OCI-LY1 (cell line): ENCODE measurements around the gene SULT2B1.
"Not testable (repeated sequence)": the region's sequence is repeated elsewhere in the genome, so short reads cannot be mapped to it uniquely, and the experiment has no call there.

Experiments used
- H2AFZ ChIP-seq: fragments of 200-600 bp; sonication (generic), shearing (Covaris generic); 2 replicates; pipeline ENCODE4 v1.6.0; 2014; ENCODE audit warnings: antibody characterized with exemption, mild to moderate bottlenecking, low read length
- H3F3A ChIP-seq: fragments of 200-600 bp; sonication (generic), shearing (Covaris generic); 2 replicates; pipeline ENCODE4 v1.6.0; 2014; ENCODE audit warnings: mild to moderate bottlenecking, antibody characterized with exemption, low read length, moderate library complexity; ENCODE audit not compliant: insufficient read depth
- H3K27ac ChIP-seq: fragments of 200-600 bp; sonication (generic); 2 replicates; pipeline ENCODE4 v1.5.1; 2014; ENCODE audit warnings: low read length, mixed run types, mild to moderate bottlenecking, low read depth; ENCODE audit not compliant: poor library complexity, severe bottlenecking
- H3K27me3 ChIP-seq: fragments of 200-600 bp; sonication (generic); 2 replicates; pipeline ENCODE4 v1.6.0; 2014; ENCODE audit warnings: antibody characterized with exemption, mild to moderate bottlenecking, low read length, moderate library complexity; ENCODE audit not compliant: insufficient read depth
- H3K36me3 ChIP-seq: fragments of 200-600 bp; sonication (generic); 2 replicates; pipeline ENCODE4 v1.6.1; 2014; ENCODE audit warnings: mild to moderate bottlenecking, antibody characterized with exemption, low read length, moderate library complexity, mixed read lengths; ENCODE audit not compliant: insufficient read depth
- H3K4me1 ChIP-seq: fragments of 200-600 bp; sonication (generic); 2 replicates; pipeline ENCODE4 v1.5.1; 2014; ENCODE audit warnings: mild to moderate bottlenecking, low read length, moderate library complexity; ENCODE audit not compliant: insufficient read depth, severe bottlenecking
- H3K4me2 ChIP-seq: fragments of 200-600 bp; sonication (generic), shearing (Covaris generic); 2 replicates; pipeline ENCODE4 v1.6.1; 2014; ENCODE audit warnings: low read length
- H3K4me3 ChIP-seq: fragments of 200-600 bp; sonication (generic); 2 replicates; pipeline ENCODE4 v1.5.1; 2014; ENCODE audit warnings: low read length, low read depth, mild to moderate bottlenecking, mixed read lengths; ENCODE audit not compliant: poor library complexity, severe bottlenecking
- H3K79me2 ChIP-seq: fragments of 200-600 bp; shearing (Covaris generic); 2 replicates; pipeline ENCODE4 v1.6.1; 2016; ENCODE audit warnings: mixed run types, low read length, mixed read lengths; ENCODE audit not compliant: insufficient read depth
- H3K9ac ChIP-seq: fragments of 200-600 bp; sonication (generic), shearing (Covaris generic); 2 replicates; pipeline ENCODE4 v1.6.1; 2014; ENCODE audit warnings: mild to moderate bottlenecking, low read length, mixed read lengths
- H3K9me2 ChIP-seq: fragments of 200-600 bp; sonication (generic), shearing (Covaris generic); 2 replicates; pipeline ENCODE4 v1.6.1; 2014; ENCODE audit warnings: low read depth, mild to moderate bottlenecking, low read length, mixed read lengths
- H3K9me3 ChIP-seq: fragments of 200-600 bp; shearing (Covaris generic); 2 replicates; pipeline ENCODE4 v1.6.1; 2014; ENCODE audit warnings: low read length, mixed read lengths
- H4K20me1 ChIP-seq: fragments of 200-600 bp; sonication (generic), shearing (Covaris generic); 2 replicates; pipeline ENCODE4 v1.6.0; 2016; ENCODE audit warnings: mild to moderate bottlenecking, low read length; ENCODE audit not compliant: insufficient read depth
- EZH2 ChIP-seq: fragments of 200-600 bp; sonication (generic), shearing (Covaris generic); IDR thresholded peaks from 2 replicates; pipeline ENCODE4 v1.8.0; 2017; ENCODE audit warnings: borderline replicate concordance, mixed run types, mild to moderate bottlenecking, antibody characterized with exemption, low read length, moderate library complexity, mixed read lengths
- TF ChIP-seq, protein P1 (sequence below): fragments of 200-600 bp; sonication (generic), shearing (Covaris generic); IDR thresholded peaks from 2 replicates; pipeline ENCODE4 v1.5.1; 2017; ENCODE audit warnings: mild to moderate bottlenecking, antibody characterized with exemption, low read length, moderate library complexity, mixed read lengths

SULT2B1 gene

DNA sequence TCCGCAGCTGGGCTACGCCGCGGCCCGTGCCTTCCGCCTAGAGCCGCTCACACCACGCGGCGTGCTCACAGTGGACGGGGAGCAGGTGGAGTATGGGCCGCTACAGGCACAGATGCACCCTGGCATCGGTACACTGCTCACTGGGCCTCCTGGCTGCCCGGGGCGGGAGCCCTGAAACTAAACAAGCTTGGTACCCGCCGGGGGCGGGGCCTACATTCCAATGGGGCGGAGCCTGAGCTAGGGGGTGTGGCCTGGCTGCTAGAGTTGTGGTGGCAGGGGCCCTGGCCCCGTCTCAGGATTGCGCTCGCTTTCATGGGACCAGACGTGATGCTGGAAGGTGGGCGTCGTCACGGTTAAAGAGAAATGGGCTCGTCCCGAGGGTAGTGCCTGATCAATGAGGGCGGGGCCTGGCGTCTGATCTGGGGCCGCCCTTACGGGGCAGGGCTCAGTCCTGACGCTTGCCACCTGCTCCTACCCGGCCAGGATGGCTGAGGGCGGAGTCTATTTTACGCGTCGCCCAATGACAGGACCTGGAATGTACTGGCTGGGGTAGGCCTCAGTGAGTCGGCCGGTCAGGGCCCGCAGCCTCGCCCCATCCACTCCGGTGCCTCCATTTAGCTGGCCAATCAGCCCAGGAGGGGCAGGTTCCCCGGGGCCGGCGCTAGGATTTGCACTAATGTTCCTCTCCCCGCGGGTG lies 77.8 kb downstream of the SULT2B1 start:
- H3F3A ChIP-seq = 0 out of 2 replicates have a peak, but pooled peaks cover 1% of the 10 kb centered on the region

DNA sequence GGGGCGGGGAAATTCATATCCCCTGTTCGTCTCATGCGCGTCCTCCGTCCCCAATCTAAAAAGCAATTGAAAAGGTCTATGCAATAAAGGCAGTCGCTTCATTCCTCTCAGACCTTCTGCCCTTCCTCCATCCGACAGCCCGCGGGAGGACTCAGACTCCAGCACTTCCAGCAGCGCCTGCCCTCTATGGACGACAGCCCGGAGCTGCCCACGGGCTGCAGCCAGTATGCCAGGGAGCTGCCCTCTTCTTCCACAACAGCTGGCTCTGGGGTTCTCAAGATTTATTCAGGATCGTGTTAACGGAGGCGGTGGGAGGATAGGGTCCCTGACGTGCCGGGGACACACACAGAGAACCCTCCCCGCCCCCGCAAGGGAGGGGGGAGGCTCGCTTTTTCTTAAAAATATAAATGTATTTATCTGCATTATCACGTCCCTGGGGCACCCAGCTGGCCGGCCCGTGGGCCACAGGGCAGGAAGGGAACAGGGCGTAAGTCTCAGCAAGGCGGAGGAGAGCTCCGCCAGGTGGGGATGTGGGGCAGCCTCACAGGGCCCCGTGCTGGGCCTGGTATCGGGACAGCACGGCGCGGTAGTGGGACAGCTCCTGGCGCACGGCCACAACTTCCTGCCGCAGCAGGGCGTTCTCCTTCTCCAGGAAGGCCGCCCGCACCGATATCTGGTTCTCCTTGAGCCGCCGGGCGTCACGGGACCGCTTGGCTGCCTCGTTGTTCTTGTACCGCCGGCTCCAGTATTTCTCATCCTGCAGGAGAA lies 78.5 kb downstream of the SULT2B1 start:
- Histone ChIP-seq H3K27me3 (no peaks in the 10 kb centered on the region), H3K9me2 (no peaks in the 10 kb centered on the region), H3K27ac (no peak overlapping the region), H3K36me3 (peaks cover 17% of the 10 kb centered on the region), H3K4me1 (peaks cover 30% of the 10 kb centered on the region), H3K4me3 (no peak overlapping the region), H4K20me1 (no peaks in the 10 kb centered on the region), H3K4me2 (no peak overlapping the region), H3K9ac (no peak overlapping the region), H3K9me3 (no peaks in the 10 kb centered on the region), H3K79me2 (no peaks in the 10 kb centered on the region), H2AFZ (no peak overlapping the region), H3F3A (0 out of 2 replicates have a peak, but pooled peaks cover 5% of the 10 kb centered on the region)
- TF ChIP-seq EZH2 = no peak
- TF ChIP-seq, protein P1, sequence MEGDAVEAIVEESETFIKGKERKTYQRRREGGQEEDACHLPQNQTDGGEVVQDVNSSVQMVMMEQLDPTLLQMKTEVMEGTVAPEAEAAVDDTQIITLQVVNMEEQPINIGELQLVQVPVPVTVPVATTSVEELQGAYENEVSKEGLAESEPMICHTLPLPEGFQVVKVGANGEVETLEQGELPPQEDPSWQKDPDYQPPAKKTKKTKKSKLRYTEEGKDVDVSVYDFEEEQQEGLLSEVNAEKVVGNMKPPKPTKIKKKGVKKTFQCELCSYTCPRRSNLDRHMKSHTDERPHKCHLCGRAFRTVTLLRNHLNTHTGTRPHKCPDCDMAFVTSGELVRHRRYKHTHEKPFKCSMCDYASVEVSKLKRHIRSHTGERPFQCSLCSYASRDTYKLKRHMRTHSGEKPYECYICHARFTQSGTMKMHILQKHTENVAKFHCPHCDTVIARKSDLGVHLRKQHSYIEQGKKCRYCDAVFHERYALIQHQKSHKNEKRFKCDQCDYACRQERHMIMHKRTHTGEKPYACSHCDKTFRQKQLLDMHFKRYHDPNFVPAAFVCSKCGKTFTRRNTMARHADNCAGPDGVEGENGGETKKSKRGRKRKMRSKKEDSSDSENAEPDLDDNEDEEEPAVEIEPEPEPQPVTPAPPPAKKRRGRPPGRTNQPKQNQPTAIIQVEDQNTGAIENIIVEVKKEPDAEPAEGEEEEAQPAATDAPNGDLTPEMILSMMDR = no peak

More for the DNA sequence above, 77.8 kb downstream of the SULT2B1 start:
- no peaks in the 10 kb centered on the region for H3K9me2 ChIP-seq
- no peak overlapping the region for H3K9ac ChIP-seq
- no peak overlapping the region for H2AFZ ChIP-seq
- peaks cover 17% of the 10 kb centered on the region for H3K36me3 ChIP-seq
- H3K27me3 ChIP-seq = no peaks in the 10 kb centered on the region
- no peak overlapping the region for H3K4me3 ChIP-seq
- no peak for TF ChIP-seq EZH2
- TF ChIP-seq, protein P1 = no peak
- H4K20me1 ChIP-seq = no peaks in the 10 kb centered on the region
- H3K27ac ChIP-seq = no peak overlapping the region
- no peaks in the 10 kb centered on the region for H3K9me3 ChIP-seq
- H3K4me2 ChIP-seq = no peak overlapping the region
- peaks cover 31% of the 10 kb centered on the region for H3K4me1 ChIP-seq
- H3K79me2 ChIP-seq = no peaks in the 10 kb centered on the region

DNA sequence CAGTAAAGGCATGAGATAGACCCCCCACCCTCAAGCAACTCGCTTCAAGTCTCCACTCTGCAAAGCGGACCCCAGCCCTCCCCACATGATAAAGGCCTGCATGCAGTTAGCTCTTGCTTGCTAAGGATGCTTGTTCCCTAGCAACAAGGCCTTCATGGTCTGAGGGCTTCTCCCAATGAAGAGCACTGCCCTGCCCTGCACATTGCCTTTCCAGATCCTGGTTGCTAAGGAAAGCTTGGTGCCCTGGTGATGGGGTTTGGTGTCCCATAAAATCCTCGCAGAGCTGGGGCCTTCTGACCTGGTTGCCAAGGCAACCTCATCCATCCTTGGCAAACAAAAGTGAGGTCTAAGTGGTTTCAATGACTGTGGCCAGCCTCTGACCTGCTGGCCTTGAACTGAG lies 79.3 kb downstream of the SULT2B1 start:
- no peak overlapping the region for H3K4me2 ChIP-seq
- no peak overlapping the region for H3K27ac ChIP-seq
- no peak overlapping the region for H3K9ac ChIP-seq
- no peak overlapping the region for H3K4me3 ChIP-seq
- H3K36me3 ChIP-seq = peaks cover 17% of the 10 kb centered on the region
- H3K9me2 ChIP-seq = no peaks in the 10 kb centered on the region
- H4K20me1 ChIP-seq = no peaks in the 10 kb centered on the region
- no peaks in the 10 kb centered on the region for H3K9me3 ChIP-seq
- no peak for TF ChIP-seq EZH2
- TF ChIP-seq, protein P1 = no peak
- H3K27me3 ChIP-seq = no peaks in the 10 kb centered on the region
- H2AFZ ChIP-seq = no peak overlapping the region
- H3K4me1 ChIP-seq = peaks cover 32% of the 10 kb centered on the region
- H3F3A ChIP-seq = 0 out of 2 replicates have a peak, but pooled peaks cover 5% of the 10 kb centered on the region
- no peaks in the 10 kb centered on the region for H3K79me2 ChIP-seq

DNA sequence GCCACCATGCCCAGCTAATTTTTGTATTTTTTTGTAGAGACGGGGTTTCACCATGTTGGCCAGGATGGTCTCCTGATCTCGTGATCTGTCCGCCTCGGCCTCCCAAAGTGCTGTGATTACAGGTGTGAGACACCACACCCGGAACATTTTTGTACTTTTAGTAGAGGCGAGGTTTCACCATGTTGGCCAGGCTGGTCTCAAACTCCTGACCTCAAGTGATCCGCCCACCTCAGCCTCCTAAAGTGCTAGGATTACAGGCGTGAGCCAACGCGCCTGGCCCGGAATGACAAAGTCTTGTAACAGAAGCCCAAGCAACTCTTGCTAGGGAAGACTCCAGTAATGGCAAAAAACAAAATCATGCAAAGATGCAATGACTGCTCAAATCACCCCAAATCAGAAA lies 80.3 kb downstream of the SULT2B1 start:
- H3K4me3 ChIP-seq, H3K27me3 ChIP-seq, H3K4me2 ChIP-seq, H3K9me2 ChIP-seq, H3K9ac ChIP-seq, H3K79me2 ChIP-seq, H3K9me3 ChIP-seq, H2AFZ ChIP-seq, H4K20me1 ChIP-seq, H3F3A ChIP-seq: not testable (repeated sequence)
- Histone ChIP-seq H3K4me1 (peaks cover 41% of the 10 kb centered on the region), H3K27ac (peak overlapping the region; percentile 86), H3K36me3 (peaks cover 17% of the 10 kb centered on the region)
